GM18517 (cell line): ENCODE measurements around the gene CBFA2T3.

Experiments used
- ATAC-seq: cut with Tn5 transposase; IDR thresholded peaks from one replicate; pipeline ENCODE4 v1.9.1; 2021; ENCODE audit warnings: mild to moderate bottlenecking, moderate library complexity; ENCODE audit not compliant: unreplicated experiment

CBFA2T3 gene

GRCh38 chr16:88826070-88826840, 150.8 kb downstream of the CBFA2T3 start:
- ATAC-seq, result no peak

GRCh38 chr16:88825146-88825545, 151.9 kb downstream of the CBFA2T3 start:
- ATAC-seq, result no peak
